IPS DF 6.9 (cell line): ENCODE measurements around the gene PNRC1.
"Not testable (repeated sequence)": the region's sequence is repeated elsewhere in the genome, so short reads cannot be mapped to it uniquely, and the experiment has no call there.

ENCODE experiments used
- DNase-seq: peaks from one replicate; pipeline ENCODE4 v3.0.0-alpha.2; 2013; ENCODE audit warnings: low read depth, low spot score
- H3K27ac ChIP-seq: one replicate; pipeline ENCODE4 v1.5.1; 2013; ENCODE audit warnings: low read length, control low read depth
- H3K27me3 ChIP-seq: 2 replicates; pipeline ENCODE4 v1.6.1; 2013; ENCODE audit warnings: mild to moderate bottlenecking, low read length; ENCODE audit not compliant: control insufficient read depth, insufficient read depth
- H3K36me3 ChIP-seq: 2 replicates; pipeline ENCODE4 v1.6.1; 2013; ENCODE audit warnings: low read length; ENCODE audit not compliant: control insufficient read depth, insufficient read depth
- H3K4me1 ChIP-seq: 2 replicates; pipeline ENCODE4 v1.6.1; 2013; ENCODE audit warnings: low read length; ENCODE audit not compliant: control insufficient read depth, insufficient read depth
- H3K4me3 ChIP-seq: 2 replicates; pipeline ENCODE4 v1.5.1; 2013; ENCODE audit warnings: mild to moderate bottlenecking, low read length
- H3K9me3 ChIP-seq: 2 replicates; pipeline ENCODE4 v1.6.1; 2013; ENCODE audit warnings: low read length, inconsistent platforms; ENCODE audit not compliant: control insufficient read depth, insufficient read depth
- WGBS: extraction: QIAGEN DNeasy Blood & Tissue Kit; methylation state at CpG from one replicate; pipeline ENCODE4 v1.1.7; 2013; ENCODE audit warnings: mixed read lengths, missing lambda C conversion rate; ENCODE audit not compliant: insufficient read length, insufficient coverage; 5-methylcytosine and 5-hydroxymethylcytosine counted together

Gene PNRC1

GRCh38 chr6:89057759-89058158, 22.8 kb upstream of the PNRC1 start:
- no peak for DNase-seq
- no peaks in the 10 kb centered on the region for H3K27me3 ChIP-seq
- no peaks in the 10 kb centered on the region for H3K36me3 ChIP-seq
- H3K4me1 ChIP-seq, result no peaks in the 10 kb centered on the region
- no CpG with 5 or more reads among the region's 2 CpGs for WGBS
- no peaks in the 10 kb centered on the region for H3K9me3 ChIP-seq
- H3K4me3 ChIP-seq, result no peak overlapping the region
- no peak overlapping the region for H3K27ac ChIP-seq

- Histone ChIP-seq H3K36me3 (no peaks in the 10 kb centered on the region), H3K9me3 (no peaks in the 10 kb centered on the region), H3K4me3 (no peak overlapping the region), H3K27ac (no peak overlapping the region), H3K4me1 (no peaks in the 10 kb centered on the region), H3K27me3 (no peaks in the 10 kb centered on the region)
- no peak for DNase-seq
- WGBS, result no CpG with 5 or more reads among the region's 5 CpGs
Measured at GRCh38 chr6:89058627-89059026, 21.9 kb upstream of the PNRC1 start.

- no peaks in the 10 kb centered on the region for H3K27me3 ChIP-seq
- no peaks in the 10 kb centered on the region for H3K9me3 ChIP-seq
- no peak for DNase-seq
- no peaks in the 10 kb centered on the region for H3K36me3 ChIP-seq
- H3K4me3 ChIP-seq, result no peak overlapping the region
- no peaks in the 10 kb centered on the region for H3K4me1 ChIP-seq
- no CpG with 5 or more reads among the region's 12 CpGs for WGBS
- H3K27ac ChIP-seq, result no peak overlapping the region
Measured at GRCh38 chr6:89059227-89059626, 21.3 kb upstream of the PNRC1 start.

GRCh38 chr6:89063881-89064280, 16.7 kb upstream of the PNRC1 start:
- no peaks in the 10 kb centered on the region for H3K9me3 ChIP-seq
- WGBS, result no CpG with 5 or more reads among the region's 1 CpG

GRCh38 chr6:89064931-89065330, 15.6 kb upstream of the PNRC1 start:
- H3K4me1 ChIP-seq, H3K27ac ChIP-seq, DNase-seq, H3K27me3 ChIP-seq, H3K36me3 ChIP-seq, H3K9me3 ChIP-seq, H3K4me3 ChIP-seq: not testable (repeated sequence)
- no CpG with 5 or more reads among the region's 22 CpGs for WGBS

More at GRCh38 chr6:89063881-89064280, 16.7 kb upstream of the PNRC1 start:
- DNase-seq, result no peak
- H3K4me3 ChIP-seq, result no peak overlapping the region
- no peaks in the 10 kb centered on the region for H3K27me3 ChIP-seq
- H3K27ac ChIP-seq, result no peak overlapping the region
- H3K4me1 ChIP-seq, result no peaks in the 10 kb centered on the region
- H3K36me3 ChIP-seq, result no peaks in the 10 kb centered on the region

- not testable (repeated sequence) for H3K4me3 ChIP-seq, DNase-seq, H3K36me3 ChIP-seq, H3K27me3 ChIP-seq, H3K4me1 ChIP-seq, H3K9me3 ChIP-seq, H3K27ac ChIP-seq
- WGBS, result no CpG with 5 or more reads among the region's 9 CpGs
Measured at GRCh38 chr6:89066121-89066520, 14.4 kb upstream of the PNRC1 start.

GRCh38 chr6:89066940-89067646, 13.5 kb upstream of the PNRC1 start:
- Histone ChIP-seq H3K27ac (no peak overlapping the region), H3K4me1 (no peaks in the 10 kb centered on the region), H3K36me3 (no peaks in the 10 kb centered on the region), H3K27me3 (no peaks in the 10 kb centered on the region), H3K9me3 (no peaks in the 10 kb centered on the region), H3K4me3 (no peak overlapping the region)
- DNase-seq, result no peak
- WGBS, result no CpG with 5 or more reads among the region's 4 CpGs

- Histone ChIP-seq H3K27me3 (no peaks in the 10 kb centered on the region), H3K4me3 (no peak overlapping the region), H3K27ac (no peak overlapping the region), H3K9me3 (no peaks in the 10 kb centered on the region), H3K36me3 (no peaks in the 10 kb centered on the region), H3K4me1 (no peaks in the 10 kb centered on the region)
- no peak for DNase-seq
Measured at GRCh38 chr6:89067796-89068195, 12.8 kb upstream of the PNRC1 start.

- WGBS, result no CpG with 5 or more reads among the region's 1 CpG
- no peaks in the 10 kb centered on the region for H3K9me3 ChIP-seq
- H3K36me3 ChIP-seq, result no peaks in the 10 kb centered on the region
- H3K4me3 ChIP-seq, result no peak overlapping the region
- DNase-seq, result no peak
- no peaks in the 10 kb centered on the region for H3K27me3 ChIP-seq
- no peaks in the 10 kb centered on the region for H3K4me1 ChIP-seq
- H3K27ac ChIP-seq, result no peak overlapping the region
Measured at GRCh38 chr6:89068695-89069094, 11.9 kb upstream of the PNRC1 start.

GRCh38 chr6:89069536-89070163, 10.9 kb upstream of the PNRC1 start:
- no peaks in the 10 kb centered on the region for H3K4me1 ChIP-seq

GRCh38 chr6:89071036-89071435, 9.5 kb upstream of the PNRC1 start:
- Histone ChIP-seq H3K36me3 (no peaks in the 10 kb centered on the region), H3K27ac (no peak overlapping the region), H3K9me3 (no peaks in the 10 kb centered on the region), H3K4me1 (no peaks in the 10 kb centered on the region), H3K4me3 (no peak overlapping the region), H3K27me3 (no peaks in the 10 kb centered on the region)
- no peak for DNase-seq

More at GRCh38 chr6:89069536-89070163, 10.9 kb upstream of the PNRC1 start:
- Histone ChIP-seq H3K27me3 (no peaks in the 10 kb centered on the region), H3K36me3 (no peaks in the 10 kb centered on the region), H3K27ac (no peak overlapping the region), H3K4me3 (no peak overlapping the region), H3K9me3 (no peaks in the 10 kb centered on the region)
- no CpG with 5 or more reads among the region's 10 CpGs for WGBS
- no peak for DNase-seq
